HG03575 (cell line): ENCODE data around the gene PEX14.

Source experiments
- ATAC-seq: cut with Tn5 transposase; IDR thresholded peaks from one replicate; pipeline ENCODE4 v1.9.1; 2021; ENCODE audit not compliant: unreplicated experiment, insufficient number of reproducible peaks, low FRiP score; ENCODE audit errors: extremely low read depth

Gene PEX14

DNA sequence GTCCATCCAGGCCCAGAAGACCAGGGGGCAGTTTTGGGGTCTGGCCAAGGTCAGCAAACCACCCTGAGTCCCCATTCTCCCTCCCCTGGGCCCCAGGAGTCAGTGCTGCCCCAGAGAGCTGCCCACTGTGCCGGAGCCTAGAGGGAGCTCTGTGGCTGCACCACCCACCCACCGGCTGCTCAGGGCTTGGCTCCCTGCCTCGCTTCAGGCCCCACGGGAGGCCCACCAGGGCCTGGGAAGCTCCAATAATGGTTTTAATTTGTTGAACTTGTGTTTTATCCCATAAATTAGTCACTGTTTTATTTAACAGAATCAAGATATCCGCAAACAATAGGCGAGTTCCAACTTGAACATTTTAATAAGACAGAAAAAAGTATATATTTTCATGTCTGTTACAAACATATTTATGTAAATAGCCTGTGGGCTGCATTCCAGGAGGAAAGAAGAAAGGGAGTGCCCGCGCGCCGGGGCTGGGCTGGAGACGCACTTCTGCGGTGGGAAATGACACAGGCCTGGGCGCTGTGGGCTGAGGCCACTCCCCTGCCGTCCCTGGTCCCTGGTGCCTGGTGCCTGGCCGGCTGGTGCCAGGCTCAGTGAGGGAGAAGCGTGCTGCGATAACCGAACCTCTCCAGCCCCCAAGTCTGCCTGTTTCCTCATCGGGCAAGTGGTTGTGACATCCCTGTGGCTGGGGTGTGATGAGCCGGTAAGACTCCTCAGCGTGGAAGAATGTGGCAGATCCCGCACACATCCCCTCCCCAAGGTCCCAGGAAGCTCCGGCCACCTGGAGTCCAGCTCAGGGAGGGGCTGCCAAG is 160.5 kb downstream of the PEX14 start:
- no peak for ATAC-seq

DNA sequence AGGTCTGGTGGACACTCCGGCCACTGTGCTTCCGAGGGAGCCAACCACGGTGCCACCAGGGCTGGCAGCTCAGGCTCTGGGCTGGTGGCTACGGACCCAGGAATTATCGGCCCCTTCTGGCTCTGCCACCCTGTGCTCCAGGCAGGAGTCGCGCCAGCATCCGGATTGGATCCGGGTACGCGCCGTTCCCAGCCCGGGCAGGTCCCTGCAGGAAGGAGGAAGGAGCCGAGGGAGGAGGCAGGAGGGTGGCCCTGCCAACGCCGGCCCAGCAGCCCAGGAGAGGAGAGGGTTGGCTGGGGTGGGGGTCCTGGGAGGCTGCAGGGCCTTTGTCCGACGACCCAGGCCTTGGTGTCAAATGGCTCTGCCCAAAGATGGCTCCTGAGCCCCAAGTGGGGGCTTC is 161.2 kb downstream of the PEX14 start:
- no peak for ATAC-seq

GRCh38 chr1:10637400-10637799 is 162.7 kb downstream of the PEX14 start:
- ATAC-seq, result no peak

DNA sequence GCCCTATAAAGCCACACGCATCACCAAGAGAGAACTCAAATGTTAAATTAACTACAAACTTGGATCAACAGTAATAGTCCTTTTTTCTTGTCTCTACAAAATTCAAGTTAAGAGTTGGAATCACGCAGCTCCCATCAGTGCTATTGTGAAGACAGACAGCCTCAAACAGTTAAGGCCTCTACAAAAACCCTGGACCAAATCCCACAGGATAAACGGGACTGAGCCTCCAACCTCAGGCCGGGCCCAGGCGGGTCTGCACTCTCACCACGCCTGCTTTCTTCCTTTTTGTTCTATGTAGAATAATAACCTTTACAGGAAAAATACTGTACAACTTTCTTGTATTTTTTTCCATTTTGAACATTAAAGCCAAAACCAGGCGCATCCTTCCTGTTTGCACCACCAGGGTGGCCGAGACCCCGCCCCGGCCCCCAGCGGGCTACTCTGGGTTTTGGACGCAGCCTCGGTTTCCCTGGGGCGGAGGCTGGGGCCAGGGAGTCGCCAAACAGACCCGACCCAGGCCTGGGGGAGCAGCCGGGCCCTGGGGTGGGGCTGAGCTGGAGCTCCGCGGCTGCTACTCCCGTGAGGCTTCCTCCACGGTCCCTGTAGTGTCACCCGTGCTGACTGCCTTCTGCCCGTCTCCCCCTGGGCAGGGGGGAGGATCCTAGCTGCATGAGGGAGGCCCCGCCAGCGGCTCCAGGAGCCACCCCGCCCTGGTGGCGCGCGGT is 163.2 kb downstream of the PEX14 start:
- no peak for ATAC-seq

GRCh38 chr1:10638559-10639005 is 163.8 kb downstream of the PEX14 start:
- no peak for ATAC-seq

DNA sequence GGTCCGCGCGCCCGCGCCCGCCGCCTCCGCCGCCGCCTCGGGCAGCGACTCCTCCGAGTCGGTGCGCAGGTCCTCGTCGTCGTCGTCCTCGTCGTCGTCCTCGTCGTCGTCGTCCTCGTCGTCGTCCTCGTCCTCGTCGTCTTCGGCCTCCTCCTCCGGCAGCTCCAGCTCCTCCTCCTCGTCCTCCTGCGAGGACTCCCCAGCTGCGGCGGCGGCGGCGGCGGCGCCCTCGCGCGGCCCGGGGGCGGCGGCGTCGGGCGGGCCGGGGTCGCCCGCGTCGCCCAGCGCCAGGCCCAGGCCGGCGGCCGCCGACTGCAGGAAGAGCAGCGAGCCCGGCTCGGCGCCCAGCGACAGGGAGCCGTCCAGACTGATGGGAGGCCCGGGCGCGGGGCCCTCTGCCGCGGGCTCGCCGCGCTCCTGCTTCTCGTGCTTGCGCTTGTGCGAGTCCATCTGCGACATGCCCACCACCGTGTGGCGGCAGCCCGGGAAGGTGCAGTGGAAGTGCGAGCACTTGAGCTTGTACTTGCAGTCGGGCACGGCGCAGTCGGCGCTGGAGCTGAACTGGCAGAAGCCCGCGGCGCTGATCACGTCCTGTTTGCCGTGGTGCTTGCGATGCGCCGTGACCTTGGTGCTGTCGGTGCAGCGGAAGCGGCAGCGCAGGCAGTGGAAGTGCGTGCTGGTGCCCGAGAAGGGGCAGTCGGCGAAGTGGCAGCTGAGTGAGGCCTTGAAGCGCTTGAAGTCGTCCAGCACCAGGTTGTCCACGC is 164.4 kb downstream of the PEX14 start:
- ATAC-seq, result no peak

DNA sequence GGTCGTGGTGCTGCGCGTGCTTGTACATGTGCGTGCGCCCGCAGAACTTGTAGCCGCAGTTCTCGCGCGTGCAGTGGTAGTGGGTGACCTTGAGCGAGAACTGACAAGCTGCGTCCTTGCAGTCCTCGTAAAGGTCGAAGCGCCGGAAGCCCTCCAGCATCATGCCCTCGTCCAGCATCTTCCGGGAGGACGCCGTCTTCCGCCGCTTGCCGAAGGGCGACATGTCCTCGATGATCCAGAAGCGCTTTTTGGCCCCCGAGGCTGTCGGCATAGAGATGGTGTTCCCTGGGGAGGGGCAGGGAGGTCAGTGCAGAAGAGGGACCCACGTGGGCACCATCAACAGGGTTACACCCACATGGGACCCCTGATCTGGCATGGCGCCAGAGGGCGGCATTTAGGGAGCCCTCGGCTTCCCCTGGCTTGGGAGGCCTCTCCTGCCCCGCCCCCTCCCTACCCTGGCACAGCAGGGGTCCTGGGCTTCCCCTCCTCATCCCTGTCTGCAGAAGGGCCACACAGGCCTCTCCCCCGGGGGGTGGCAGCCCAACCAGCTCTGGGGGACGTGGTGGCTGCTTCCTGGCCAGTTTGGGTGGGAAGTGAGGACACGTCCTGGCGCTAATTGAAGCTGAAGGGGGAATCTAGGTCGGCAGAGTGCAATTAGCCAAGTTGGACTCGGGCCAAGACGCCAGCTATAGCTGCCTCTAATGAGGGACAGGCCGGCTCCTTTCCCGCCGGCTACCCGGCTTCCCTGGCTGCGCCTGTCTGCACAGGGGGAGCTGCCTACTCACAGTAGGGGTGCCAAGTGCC is 165.2 kb downstream of the PEX14 start:
- ATAC-seq, result no peak

- no peak for ATAC-seq
These were observed 166.2 kb downstream of the PEX14 start for GRCh38 chr1:10640843-10641553.

GRCh38 chr1:10641976-10642375 is 167.2 kb downstream of the PEX14 start:
- ATAC-seq, result no peak

DNA sequence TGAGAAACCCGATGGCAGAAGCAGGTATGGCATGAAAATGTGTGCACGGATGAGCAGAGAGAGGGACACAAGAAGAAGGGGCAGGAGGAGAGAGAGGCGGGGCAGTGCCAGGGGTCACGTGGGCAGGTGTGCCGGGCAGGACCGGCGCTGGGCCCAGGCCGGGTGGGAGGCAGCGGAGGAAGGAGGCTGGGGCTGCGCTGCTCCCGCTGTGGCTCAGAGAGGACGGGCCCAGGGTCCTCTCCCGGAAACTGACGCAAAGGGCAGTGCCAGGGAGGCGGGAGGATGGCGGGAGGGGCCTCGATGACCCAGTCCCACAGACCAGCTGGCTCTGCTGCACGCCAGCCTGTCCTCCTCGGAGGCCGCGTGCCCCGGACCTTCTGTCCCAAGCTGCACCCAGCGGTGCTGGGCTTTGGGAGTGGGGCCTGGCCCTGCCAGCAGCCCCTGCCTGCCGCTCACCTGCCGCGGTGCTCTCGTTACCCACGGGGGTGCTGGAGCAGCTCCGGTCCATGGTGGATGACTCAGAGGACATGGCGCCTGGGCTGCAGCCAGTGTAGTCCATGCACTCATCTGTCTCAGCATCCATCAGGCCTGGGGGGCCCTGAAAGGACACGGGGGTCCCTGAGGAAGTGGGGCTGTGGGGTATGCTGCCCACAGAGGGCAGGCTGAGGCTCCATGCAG is 167.8 kb downstream of the PEX14 start:
- no peak for ATAC-seq

DNA sequence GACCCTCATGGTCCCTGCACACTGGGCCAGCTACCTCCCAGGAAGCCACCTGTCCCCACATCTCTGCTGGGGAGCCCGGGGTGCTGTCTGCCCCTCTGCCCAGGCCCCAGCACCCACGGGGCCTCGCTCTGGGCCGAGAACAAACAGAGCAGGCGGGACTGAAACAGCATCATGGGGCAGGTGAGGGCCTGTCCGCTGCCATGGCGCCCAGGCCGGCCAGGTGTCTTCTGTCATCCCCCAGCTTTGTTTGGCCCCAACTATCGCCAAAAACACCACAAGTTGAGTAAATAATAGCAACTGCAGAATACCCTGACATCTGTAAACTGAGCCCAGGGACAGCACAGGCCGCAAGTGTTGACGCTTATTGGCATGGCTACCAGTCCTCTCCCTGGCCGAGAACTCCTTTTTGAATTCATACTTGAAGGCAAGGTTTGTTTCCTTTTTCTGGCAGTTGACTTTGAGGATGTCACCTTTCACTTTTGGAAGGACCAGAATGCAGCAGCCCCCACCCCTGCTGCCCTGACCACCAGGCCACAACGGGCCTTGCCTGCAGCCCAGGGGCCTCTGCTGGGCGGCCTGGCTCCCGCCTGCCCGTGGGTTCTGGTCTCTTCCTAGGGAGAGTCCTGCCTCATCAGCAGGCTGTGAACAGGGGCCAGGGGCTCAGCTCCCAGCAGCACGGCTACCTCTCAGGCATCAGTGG is 169.0 kb downstream of the PEX14 start:
- no peak for ATAC-seq

DNA sequence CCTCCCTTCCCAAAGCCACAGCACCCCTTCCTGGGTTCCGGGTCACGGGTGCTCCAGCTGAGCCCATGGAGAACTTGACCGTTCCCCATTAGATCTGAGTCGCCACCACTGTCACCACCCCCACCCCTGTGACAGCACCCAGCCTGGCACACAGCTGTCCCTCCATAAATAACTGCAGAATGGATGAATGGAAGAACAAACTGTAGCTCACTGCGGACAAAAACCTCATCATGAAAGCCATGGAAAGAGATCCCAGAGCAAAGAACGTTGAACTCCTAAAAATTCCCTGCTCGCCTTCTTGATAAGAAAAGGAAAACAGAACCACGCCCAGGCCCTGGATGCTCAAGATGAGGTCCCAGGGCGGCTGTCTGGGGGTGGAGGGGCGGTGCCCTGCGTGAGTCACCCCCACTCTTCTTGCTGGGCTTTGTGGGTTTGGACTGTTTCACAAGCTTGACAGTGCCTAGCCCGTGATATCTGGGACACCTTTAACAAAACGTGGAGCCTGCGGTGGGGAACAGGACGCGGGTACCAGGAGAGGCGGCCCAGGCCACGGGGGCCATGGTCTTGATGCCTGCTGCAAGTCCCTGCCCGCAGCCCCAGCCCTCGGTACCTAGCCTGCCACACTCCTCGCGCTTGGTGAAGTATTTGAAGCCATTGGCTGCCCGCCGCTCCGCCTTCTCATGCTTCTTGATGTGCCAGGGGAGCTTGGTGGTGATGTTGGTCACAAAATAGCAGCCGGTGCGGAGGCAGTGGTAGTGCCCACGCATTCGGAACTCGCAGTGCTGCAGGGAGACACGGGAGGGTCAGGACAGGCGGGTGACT is 169.8 kb downstream of the PEX14 start:
- no peak for ATAC-seq

DNA sequence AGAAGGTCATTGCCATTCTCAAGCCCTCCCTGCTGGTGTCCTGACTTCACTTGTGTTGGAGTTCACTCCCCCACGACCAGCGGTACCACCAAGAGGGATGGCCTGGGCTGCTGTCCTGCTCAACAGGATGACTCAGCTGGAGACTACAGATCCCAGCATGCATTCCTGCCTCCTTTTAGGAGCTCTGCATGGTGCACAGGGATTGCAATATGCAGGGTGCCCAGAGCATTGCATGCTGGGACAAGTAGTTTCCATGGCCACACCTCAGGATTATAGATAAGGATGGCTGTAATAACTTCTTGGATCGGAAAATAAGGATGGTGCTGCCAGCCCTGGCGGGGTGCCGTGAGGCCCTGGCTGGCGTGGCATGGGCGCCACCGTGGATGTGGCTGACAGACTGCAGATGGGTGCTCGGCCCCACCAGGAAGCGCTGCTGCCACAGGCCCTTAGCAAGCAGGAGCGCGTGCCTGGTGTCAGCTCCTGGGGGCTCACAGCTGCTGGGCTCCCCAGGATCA is 171.7 kb downstream of the PEX14 start:
- no peak for ATAC-seq

- ATAC-seq, result no peak
These were observed 172.8 kb downstream of the PEX14 start for GRCh38 chr1:10647414-10648170.

GRCh38 chr1:10648689-10649516 is 174.2 kb downstream of the PEX14 start:
- no peak for ATAC-seq
